Measurements from ENCODE around the gene SPCS1. TPM values are rescaled to one million over a fixed set of nuclear protein-coding genes. Genes with fewer than 3 reads are reported as not detected.
"Not testable (repeated sequence)": the region's sequence is repeated elsewhere in the genome, so short reads cannot be mapped to it uniquely, and the experiment has no call there.

The SPCS1 gene
- 40.1 TPM for total RNA-seq

GRCh38 chr3:52705688-52706686 lies at the start of gene SPCS1, which contains the start of gene GLT8D1:
TSS of gene SPCS1 (plus strand) at chr3:52706106. CDS start at chr3:52706247, 141 bp downstream.
TSS of gene GLT8D1 (minus strand) at chr3:52705791. CDS start at chr3:52700460, 5,331 bp downstream.
- peak; percentile 87 for DNase-seq

DNA sequence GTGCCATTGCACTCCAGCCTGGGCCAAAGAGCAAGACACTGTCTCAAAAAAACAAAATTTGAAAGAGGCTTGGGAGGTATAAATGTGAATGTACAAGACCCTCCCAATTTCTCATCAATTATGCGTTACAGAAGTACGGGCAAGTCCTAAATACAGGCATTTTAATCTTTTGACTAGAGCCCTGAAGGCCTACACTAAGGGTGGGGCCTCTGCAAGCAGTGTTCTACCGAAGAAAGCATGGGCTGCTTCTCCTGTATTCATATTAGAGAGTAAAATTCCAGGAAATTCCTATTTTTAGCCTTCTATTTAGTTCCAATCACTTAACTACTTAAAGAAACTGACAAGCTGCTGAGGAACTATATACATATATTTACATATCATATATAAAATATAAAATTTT lies 45.9 kb upstream of the SPCS1 start:
- no peak for DNase-seq

DNA sequence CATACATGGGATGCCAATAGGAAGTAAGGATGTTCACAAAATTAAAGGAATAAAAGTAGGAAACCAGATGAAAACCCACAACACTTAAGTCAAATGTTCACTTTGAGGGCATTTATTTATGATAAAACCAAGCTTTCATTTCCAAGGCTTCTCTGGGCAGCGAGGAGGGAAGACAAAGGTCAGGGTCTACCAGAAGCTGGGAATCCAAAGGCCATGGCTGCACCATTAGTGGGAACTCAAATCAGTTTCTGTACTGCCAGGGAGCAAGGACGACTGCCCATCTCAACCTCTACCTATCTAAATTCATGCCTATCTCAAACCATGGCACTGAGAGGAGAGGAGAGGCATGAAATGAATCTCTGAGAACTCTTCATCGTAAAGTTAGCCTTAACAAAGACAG lies 42.8 kb upstream of the SPCS1 start:
- no peak for DNase-seq

DNA sequence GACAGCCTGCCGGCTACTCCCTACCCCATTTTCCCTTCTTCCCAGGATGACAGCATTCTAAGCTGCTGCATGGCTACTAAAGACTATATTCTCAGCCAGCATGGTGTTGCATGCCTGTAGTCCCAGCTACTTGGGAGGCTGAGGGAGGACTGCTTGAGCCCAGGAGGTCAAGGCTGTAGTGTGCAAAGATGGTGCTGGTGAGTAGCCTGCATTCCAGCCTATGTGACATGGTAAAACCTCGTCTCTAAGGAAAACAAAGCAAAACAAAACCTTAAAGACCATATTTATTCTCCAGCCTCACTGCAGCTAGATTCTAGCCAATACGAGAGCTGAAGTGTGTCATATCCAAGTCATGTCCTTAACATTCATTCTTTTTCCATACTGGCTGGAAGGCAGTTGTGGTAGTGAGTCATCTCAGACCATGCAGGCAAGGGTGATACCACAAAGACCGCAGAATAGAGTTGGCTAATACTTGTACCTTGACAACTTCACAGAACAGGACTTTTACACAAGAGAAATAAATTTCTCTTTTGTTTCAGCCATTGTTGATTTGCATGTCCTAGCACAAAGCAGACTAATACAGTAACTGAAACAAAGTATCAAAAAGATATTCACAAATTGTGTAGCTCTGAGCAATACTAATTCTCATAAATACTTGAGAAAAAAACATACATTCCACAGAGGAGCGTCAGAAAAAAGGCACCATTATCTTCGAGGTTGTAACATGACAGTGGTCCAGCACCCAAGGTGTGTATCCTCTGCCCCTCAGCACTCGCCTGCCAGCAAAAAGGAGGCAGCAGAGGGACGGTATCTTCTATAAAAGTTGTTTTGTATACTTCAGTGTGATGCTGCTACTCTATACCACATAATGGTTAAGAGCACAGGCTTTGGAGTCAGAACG lies 35.0 kb upstream of the SPCS1 start:
- no peak for DNase-seq

DNA sequence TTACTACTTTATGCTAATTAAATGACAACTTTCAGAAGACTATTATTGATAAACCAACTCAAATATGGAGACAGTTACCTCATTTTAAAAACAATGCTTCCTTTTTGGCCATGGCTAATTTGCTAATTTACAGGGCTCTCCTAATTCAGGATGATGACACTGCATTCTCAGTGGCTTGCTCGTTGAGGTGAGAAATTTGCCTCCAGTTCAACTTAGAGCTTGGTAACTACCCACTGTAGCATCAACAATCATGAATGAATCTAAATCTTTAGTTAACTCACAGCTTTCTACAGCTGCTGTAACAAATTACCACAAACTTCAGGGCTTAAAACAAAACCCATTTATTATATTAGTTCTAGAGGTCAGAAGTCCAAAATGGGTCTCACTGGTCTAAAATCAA lies 34.2 kb upstream of the SPCS1 start:
- no peak for DNase-seq

DNA sequence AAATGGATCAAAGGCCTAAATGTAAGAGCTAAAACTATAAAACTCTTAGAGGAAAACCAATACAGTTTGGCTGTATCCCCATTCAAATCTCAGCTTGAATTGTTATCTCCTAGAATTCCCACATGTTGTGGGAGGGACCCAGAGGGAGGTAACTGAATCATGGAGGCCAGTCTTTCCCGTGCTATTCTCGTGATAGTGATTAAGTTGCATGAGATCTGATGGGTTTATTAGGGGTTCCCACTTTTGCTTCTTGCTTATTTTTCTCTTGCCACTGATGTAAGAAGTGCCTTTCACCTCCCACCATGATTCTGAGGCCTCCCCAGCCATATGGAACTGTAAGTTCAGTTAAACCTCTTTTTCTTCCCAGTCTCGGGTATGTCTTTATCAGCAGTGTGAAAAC lies 29.7 kb upstream of the SPCS1 start:
- not testable (repeated sequence) for DNase-seq

- no peak for DNase-seq
Observed at GRCh38 chr3:52678265-52679198, 27.4 kb upstream of the SPCS1 start.

GRCh38 chr3:52679199-52679538 lies 26.7 kb upstream of the SPCS1 start:
- DNase-seq: no peak

DNA sequence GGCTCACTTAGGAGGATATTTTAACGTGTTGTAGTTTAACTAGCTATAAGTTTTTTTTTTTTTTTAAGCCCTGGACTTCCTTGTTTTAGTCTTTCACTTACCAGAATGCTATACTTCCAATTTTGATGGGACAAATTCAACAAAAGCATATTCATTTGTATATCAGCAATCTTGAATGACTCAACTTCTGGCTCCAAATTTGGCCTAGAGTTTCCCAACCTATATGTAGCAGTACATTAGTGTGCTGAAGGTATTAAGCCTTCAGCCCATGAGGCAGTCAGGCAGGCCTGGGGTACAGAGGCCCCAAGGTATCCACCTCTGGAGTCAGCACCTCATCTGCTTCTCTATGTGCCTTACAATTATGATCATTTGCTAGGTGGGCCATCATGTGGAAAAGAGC lies 26.1 kb upstream of the SPCS1 start:
- no peak for DNase-seq

- no peak for DNase-seq
Observed at GRCh38 chr3:52681596-52681995, 24.3 kb upstream of the SPCS1 start.

DNA sequence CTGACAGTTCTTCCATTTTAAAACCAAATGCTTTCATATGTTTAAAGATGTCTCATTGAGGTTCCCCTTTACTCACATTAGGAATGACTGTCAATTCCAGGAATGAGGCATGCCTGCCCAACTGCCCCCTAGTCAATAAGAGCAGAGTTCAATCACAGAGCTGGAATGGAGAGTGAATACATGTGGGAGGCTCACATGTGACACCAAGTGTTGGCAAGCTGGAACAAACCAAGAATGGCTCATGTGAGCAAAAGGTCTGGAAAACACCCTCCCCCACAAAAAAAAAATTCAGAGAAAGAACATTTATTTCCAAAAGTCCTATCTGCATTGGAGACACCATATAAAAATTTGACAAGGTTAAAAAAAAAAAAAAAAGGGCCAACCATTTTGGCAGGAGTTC lies 23.9 kb upstream of the SPCS1 start:
- DNase-seq: no peak

- no peak for DNase-seq
Observed at GRCh38 chr3:52683611-52684010, 22.3 kb upstream of the SPCS1 start.

- no peak for DNase-seq
Observed at GRCh38 chr3:52684184-52684583, 21.7 kb upstream of the SPCS1 start.

GRCh38 chr3:52685285-52685708 lies 20.6 kb upstream of the SPCS1 start:
- DNase-seq: peak; percentile 39

GRCh38 chr3:52685709-52686691 lies 19.9 kb upstream of the SPCS1 start, which contains the start of the genes GNL3 and PBRM1:
TSS of gene GNL3 (plus strand) at chr3:52686032. CDS start at chr3:52686093, 61 bp downstream.
TSS of gene PBRM1 (minus strand) at chr3:52685913.
- peak; percentile 96 for DNase-seq

DNA sequence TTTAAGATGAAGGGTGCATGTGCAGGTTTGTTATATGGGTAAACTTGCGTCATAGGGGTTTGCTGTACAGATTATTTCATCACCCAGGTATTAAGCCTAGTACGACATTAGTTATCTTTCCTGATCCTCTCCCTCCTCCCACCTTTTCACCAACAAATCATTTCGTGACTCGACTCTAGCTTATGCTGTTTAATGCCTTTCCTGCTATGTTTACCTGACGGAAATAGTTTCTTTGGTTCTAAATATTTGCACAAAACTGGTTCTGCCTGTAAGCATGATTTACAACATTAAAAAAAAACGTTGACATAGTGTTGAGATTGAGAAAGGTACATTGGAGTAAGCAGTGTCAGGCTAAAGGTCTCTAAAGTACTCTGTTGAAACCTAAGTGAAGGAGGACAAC lies 17.6 kb upstream of the SPCS1 start:
- no peak for DNase-seq

DNA sequence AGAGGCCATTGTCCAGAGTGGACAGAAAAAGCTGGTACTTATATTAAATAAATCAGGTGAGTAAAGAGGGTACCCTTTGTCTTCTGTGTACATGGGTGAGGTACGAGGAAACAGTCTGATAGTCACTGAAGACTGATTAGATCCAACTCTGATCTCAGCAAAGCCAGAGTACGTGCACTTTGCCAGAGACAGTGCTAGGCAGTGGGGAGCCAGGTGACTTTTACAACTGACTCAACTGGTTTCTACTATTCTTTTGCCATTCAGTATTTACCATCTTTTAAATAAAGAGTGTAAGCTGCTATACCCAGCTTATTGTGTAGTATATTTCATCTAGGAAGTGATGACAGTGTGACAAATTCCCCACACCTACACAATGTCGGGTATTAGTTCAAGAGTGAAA lies 16.8 kb upstream of the SPCS1 start:
- DNase-seq: no peak

DNA sequence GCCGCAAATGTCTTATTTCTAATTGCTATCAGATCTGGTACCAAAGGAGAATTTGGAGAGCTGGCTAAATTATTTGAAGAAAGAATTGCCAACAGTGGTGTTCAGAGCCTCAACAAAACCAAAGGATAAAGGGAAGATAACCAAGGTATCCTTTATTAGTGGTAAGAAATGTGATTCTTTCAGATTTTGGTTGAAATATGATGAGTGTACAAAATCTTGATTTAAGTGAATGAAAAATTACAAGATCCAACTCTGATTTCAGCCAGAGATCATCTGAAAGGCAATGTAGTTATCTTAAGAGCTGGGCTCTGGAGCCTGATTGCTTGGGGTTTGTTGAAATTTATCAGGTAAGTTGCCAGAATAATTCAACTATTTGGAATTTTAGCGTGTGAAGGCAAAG lies 15.3 kb upstream of the SPCS1 start:
- no peak for DNase-seq

DNA sequence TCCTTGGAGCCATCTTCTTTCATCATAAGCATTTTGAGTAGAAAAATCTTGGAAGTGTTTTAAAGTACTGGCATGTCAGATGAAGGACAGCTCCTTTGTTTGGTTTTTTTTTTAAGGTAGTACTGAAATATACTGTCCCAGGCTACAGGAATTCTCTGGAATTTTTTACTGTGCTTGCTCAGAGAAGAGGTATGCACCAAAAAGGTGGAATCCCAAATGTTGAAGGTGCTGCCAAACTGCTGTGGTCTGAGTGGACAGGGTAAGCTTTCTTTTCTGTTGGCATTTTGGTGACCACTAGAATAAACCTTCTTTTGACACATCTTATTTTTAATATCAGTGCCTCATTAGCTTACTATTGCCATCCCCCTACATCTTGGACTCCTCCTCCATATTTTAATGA lies 12.8 kb upstream of the SPCS1 start:
- no peak for DNase-seq

DNA sequence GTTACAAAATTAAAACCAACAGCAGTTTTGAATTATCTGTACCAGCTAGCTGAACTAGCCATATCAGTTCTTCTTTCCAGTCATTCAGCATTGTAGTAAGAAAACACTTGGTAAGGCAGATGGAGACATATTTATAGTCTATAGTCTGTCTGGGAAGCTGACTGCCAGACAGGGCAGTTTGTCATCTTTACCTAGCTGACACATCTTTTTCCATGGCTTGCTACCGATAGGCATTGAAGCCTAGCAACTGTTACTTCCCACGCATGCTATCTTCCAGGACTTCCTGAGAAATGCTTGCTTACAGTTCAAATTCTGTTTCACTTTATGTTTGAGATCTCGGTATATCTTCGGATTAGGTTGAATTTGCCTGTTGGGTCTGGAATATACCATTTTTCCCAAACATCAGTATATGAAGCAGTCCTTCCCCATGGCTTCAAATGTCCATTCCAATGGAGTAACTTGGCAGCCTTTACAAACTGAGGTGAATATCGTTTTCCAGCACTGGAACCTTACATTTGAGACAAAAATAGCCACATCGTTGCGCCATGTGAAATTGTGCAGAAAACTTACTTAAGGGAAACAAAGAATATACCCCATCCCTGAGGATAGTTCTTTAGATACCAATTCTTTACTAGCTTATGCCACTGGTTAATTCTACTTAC lies 11.2 kb upstream of the SPCS1 start:
- no peak for DNase-seq
